ENCODE data around the gene ING4. TPM values are rescaled to one million over a fixed set of nuclear protein-coding genes. Genes with fewer than 3 reads are reported as not detected.
A peak's percentile ranks its signal among the peaks of the same experiment; 100 is the strongest.

The ING4 gene
- total RNA-seq, 1 donor from 2014 or later: 38.0 TPM

GRCh38 chr12:6620885-6621274 lies 42.0 kb downstream of the ING4 start:
- ATAC-seq: no peak

GRCh38 chr12:6620137-6620884 lies 42.6 kb downstream of the ING4 start:
- H3K27ac ChIP-seq: no peak overlapping the region
- no peaks in the 10 kb centered on the region for H3K36me3 ChIP-seq
- ATAC-seq: peak; percentile 77
- peaks cover 12% of the 10 kb centered on the region for H3K4me1 ChIP-seq
- H3K4me3 ChIP-seq: peak overlapping the region; percentile 23
- DNase-seq: peak; percentile 79
- TF ChIP-seq CTCF (IDR thresholded peaks at IDR 0.05): peak; percentile 54
- no peaks in the 10 kb centered on the region for H3K9me3 ChIP-seq
- intact Hi-C loops (cut with DNase I): no loop called here
- H3K27me3 ChIP-seq: no peaks in the 10 kb centered on the region

More at GRCh38 chr12:6620885-6621274, 42.0 kb downstream of the ING4 start:
- no peak for TF ChIP-seq CTCF (IDR thresholded peaks at IDR 0.05)
- Histone ChIP-seq H3K9me3 (no peaks in the 10 kb centered on the region), H3K4me3 (peak overlapping the region; percentile 23), H3K36me3 (no peaks in the 10 kb centered on the region), H3K27me3 (no peaks in the 10 kb centered on the region), H3K27ac (no peak overlapping the region), H3K4me1 (peaks cover 12% of the 10 kb centered on the region)
- intact Hi-C loops (cut with DNase I): no loop called here
- DNase-seq: no peak

- intact Hi-C loops (cut with DNase I): no loop called here
- Histone ChIP-seq H3K4me3 (no peak overlapping the region), H3K27me3 (no peaks in the 10 kb centered on the region), H3K27ac (no peak overlapping the region), H3K36me3 (no peaks in the 10 kb centered on the region), H3K9me3 (no peaks in the 10 kb centered on the region), H3K4me1 (peaks cover 20% of the 10 kb centered on the region)
- DNase-seq: no peak
- no peak for ATAC-seq
- TF ChIP-seq CTCF (IDR thresholded peaks at IDR 0.05): no peak
Measured at GRCh38 chr12:6618483-6619225, 44.3 kb downstream of the ING4 start.

DNA sequence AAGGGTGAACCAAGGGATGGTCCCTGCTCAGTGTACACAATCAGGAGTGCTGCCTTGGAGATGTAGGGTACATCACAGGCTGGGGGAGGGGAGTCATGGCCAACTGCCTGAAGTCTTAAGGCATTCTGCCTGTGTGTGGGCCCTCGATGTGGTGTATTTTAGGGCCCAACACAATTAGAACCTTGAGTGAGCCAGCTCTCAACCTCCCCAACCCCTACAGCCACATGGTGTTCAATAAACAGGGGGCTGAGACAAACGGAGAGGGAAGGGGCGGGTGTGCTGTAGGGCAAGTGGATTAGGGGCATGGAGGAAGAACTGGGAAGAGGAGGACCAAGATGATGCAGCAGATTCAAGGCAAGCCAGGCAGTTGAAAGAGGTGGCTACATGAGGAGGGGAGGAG lies 47.1 kb downstream of the ING4 start:
- H3K4me1 ChIP-seq: peaks cover 38% of the 10 kb centered on the region
- H3K9me3 ChIP-seq: no peaks in the 10 kb centered on the region
- no peak overlapping the region for H3K4me3 ChIP-seq
- H3K36me3 ChIP-seq: no peaks in the 10 kb centered on the region
- H3K27me3 ChIP-seq: no peaks in the 10 kb centered on the region
- DNase-seq (no peak), ATAC-seq (no peak)
- intact Hi-C loops (cut with DNase I): no loop called here
- no peak overlapping the region for H3K27ac ChIP-seq
- no peak for TF ChIP-seq CTCF (IDR thresholded peaks at IDR 0.05)

- Histone ChIP-seq H3K4me1 (peaks cover 33% of the 10 kb centered on the region), H3K9me3 (no peaks in the 10 kb centered on the region), H3K27ac (peak overlapping the region; percentile 88), H3K27me3 (no peaks in the 10 kb centered on the region), H3K36me3 (no peaks in the 10 kb centered on the region), H3K4me3 (no peak overlapping the region)
- DNase-seq (no peak), ATAC-seq (no peak)
- intact Hi-C loops (cut with DNase I): no loop called here
- TF ChIP-seq CTCF (IDR thresholded peaks at IDR 0.05): no peak
Measured at GRCh38 chr12:6614513-6615172, 48.3 kb downstream of the ING4 start.
